ENCODE results near the gene MTA2.

Gene MTA2

DNA sequence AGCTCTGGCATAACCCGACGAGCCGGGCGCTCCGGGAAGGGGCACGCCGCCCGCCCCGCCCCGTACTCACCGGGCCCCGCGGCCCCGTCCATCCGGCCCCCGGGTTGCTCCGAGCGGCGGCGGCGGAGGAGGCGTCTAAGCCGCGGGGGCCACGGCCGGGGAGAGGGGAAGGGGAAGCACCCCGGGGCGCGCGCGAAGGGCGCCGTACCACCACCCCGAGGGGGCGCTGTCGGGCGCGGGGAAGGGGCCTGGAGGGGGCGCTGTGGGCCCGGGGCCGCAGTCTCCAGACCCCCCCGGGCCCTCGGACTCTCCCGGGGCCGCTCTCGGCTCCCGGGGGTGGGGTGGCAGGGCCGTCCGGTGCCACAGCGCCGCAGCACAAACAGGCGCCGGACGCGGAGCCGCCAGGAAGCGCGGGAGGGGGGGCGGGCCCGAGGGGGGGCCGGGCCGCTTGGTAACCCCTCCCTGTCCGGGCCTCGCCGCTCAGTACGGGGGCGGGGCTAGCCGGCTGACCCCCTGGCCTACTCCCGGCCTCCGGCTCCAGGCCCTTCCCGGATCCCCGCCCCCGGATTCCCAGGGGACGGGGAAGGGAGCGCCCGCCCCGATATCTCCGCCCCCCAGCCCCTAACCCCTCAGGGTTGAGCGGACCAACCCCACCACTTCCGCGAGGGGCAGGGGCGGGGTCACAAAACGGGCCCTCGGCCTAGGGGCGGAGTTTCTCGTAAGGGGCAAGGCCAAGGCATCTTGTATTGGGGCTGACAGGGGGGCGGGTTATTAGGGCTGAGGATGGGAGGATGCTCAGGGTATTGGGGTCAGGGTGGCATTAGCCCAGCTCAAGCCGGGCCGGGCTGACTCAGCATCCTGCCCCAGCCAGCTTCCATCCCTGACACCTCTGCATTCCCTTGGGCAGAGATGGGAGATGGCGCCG lies 11.0 kb upstream of the MTA2 start, which contains the start of the genes EML3 and ROM1:
TSS of gene EML3 (minus strand) at position 410 of the 925 bp plus-strand sequence. CDS start at position 92, 318 bp downstream.
TSS of gene ROM1 (plus strand) at position 892 of the 925 bp plus-strand sequence. CDS start at position 917, 25 bp downstream.
- peak; percentile 80 for DNase-seq (ENCODE audit: low read depth in 2 of 2)

DNA sequence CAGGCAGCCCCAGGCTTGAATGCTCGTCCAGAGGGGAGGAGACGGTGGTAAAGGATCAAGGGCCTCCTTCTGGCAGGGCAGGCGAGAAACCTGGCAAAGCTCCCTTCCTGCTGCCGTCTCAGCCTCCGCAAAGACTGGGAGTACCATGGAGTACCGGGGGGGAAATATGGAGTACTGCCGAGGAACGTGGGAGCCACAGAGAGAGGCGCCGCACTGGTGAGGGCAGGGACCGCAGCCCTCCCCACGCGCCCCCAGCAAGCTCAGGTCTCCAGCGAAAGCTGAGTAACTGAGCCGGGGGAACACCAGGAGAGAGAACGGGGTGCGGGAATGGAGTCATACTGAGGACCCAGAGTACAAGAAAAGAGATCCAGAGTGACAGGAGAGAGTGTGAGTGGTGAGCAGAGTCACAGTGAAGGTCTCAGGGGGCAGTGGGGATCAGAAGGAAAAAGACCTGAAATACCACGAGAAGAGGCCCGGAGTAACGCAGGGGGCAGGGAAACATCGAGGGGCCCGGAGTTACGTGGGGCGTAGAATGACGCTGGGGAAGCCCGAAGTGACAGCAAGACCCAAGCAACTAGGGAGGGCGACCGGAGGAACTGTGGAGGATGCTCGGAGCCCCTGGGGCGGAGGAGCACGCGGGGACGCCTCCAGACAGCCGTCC lies 10.2 kb upstream of the MTA2 start:
- peak in 1 of 2 donors; percentile 44 for DNase-seq (ENCODE audit: low read depth in 2 of 2)

DNA sequence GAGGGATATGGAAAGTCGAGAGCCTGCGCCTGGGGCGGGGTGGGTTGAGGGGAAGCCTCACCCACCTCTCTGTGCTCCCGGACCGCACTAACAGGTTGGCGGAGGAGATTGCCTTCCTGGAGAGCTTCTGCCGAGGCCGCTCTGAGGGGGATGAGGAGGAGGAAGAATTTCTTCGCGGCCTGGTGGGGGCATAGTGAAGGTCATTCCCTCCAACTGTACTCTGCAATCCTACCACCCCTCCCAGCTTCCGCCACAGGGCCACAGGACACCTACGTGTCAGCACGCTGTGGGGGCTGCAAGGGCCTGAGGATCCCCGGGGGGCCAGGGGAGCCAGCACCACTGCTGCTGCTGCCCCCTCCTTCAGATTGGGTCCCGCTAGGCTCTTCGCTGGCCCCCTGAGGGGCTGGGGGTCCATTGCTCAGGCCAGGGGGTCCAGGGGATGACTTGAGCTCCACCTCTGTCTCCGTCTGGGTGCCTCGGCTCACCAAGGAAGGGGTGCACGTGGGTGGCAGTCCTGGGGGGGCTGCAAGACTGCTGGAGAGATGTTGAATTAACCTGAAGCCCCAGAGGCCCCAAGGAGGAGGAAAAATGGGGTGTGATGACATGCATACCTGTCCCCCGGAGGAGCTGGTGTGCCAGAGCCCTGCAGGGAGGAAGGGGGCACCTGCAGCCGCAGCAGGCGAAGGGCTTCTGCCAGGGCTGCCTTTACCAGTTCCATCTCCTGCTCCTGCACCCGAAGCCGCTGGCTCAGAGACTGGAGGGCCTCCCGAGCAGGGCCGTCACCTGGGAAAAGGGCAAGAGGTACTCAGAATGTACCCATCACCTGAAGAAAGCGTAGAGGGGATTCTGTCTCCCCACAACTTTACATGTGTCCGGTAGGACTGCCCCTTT lies 9.4 kb upstream of the MTA2 start:
- DNase-seq (ENCODE audit: low read depth in 2 of 2), result no peak

- DNase-seq (ENCODE audit: low read depth in 2 of 2), result no peak
Observed at GRCh38 chr11:62610403-62610802, 8.7 kb upstream of the MTA2 start.

DNA sequence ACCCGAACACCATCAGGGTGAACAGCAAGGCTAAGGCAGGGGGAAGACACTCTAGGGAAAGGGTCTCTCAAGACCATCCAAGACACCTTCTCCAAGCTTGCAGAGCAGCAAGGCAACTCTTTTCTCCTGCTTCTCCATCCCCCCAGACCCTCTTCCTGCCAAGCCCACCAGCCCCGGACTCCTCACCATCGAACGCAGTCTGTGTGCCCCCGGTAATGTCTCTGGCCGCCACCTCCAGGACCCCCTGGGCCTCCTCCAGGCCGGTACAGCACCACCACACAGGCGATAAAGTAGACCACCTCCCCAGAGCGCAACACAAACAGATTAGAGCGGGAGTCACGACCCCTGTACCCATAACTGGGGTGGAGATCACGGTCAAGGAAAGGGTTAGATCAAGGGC lies 7.1 kb upstream of the MTA2 start:
- no peak for DNase-seq (ENCODE audit: low read depth in 2 of 2)

DNA sequence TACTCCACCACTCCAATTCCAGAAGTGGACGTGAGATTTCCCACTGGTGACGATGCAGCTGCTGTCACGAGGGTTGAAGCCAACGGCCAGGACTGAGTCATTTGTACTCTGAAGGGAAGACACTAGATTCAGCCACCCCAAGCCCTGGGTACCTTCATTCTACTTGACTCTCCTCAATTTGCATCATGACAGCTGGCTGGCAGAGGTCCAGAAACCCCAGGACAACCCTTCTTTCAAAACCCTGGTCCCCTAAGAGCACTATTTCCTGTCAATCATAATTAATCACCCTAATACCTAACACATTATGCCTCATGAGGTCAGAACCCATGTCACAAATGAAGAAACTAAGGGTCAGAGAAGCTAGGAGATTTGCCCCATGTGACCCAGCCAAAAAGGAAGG lies 6.0 kb upstream of the MTA2 start:
- no peak for DNase-seq (ENCODE audit: low read depth in 2 of 2)

DNA sequence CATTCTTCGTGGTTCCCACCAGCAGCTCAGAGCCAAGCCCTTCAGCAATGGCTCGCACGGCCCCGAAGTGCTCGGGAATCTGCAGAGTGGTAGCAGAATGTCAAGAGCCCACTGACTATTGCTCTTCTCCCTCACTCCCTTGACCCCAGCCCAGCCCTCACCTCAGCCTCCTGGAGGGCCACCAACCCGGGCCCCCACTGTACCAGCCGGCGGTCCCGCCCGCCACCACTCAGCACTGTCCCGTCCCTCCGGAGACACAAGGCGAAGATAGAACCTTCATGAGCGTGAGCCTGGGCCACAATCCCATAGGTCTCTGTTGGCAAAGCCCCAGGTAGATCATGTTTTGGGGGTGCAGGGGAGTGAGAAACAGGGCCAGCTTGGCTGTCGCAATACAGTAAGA lies 4.2 kb upstream of the MTA2 start:
- no peak for DNase-seq (ENCODE audit: low read depth in 2 of 2)

- no peak for DNase-seq (ENCODE audit: low read depth in 2 of 2)
Observed at GRCh38 chr11:62605467-62605866, 3.8 kb upstream of the MTA2 start.

DNA sequence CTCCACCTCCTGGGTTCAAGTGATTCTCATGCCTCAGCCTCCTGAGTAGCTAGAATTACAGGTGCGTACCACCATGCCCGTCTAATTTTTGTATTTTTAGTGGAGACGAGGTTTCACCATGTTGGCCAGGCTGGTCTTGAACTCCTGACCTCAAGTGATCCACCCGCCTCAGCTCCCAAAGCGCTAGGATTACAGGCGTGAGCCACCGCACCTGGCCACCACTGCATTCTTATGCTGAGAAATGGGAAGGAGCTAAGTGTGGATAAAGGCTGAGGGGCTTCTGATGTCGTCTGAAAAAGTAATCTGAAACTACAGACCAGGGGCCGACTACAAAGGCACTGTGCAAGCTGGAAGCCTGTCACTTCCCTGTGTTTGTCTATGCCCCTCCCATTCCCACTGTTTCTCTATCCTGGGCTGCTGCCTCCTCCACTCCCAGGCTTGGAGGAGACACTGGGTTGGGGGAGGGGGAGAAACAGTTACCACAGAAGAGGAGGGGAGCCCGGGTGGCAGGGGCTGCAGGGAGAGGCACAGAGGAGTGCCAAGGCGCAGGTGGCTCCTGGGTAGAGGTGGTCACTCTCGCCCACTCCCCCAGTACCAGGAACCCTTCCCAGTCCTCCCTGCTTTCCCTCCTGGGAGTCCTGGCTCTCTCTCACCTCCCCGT lies 2.9 kb upstream of the MTA2 start:
- DNase-seq (ENCODE audit: low read depth in 2 of 2), result no peak

GRCh38 chr11:62603776-62604299 lies 2.2 kb upstream of the MTA2 start:
- DNase-seq (ENCODE audit: low read depth in 2 of 2), result no peak

GRCh38 chr11:62603072-62603408 lies 1.4 kb upstream of the MTA2 start:
- no peak for DNase-seq (ENCODE audit: low read depth in 2 of 2)

- peak in 1 of 2 donors; percentile 27 for DNase-seq (ENCODE audit: low read depth in 2 of 2)
Observed at GRCh38 chr11:62602141-62603071, 741 bp upstream of the MTA2 start.

DNA sequence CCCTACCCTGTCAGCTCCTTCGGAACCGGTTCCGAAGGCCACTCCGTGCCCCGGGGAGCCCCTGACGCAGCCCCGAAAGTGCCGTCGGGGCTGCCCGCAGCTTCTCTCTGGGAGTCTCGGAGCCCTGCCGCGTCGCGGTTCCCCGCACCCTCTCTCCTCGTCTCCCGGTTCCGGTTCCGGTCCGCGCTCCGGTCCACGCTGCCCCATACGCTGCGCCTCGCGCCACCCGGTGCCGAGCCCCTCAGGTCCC lies 618 bp downstream of the MTA2 start:
- DNase-seq (ENCODE audit: low read depth in 2 of 2), result peak in 1 of 2 donors; percentile 28

- DNase-seq (ENCODE audit: low read depth in 2 of 2), result no peak
Observed at GRCh38 chr11:62600367-62601121, 1.1 kb downstream of the MTA2 start.

- no peak for DNase-seq (ENCODE audit: low read depth in 2 of 2)
Observed at GRCh38 chr11:62599901-62600300, 1.8 kb downstream of the MTA2 start.

GRCh38 chr11:62599069-62599696 lies 2.5 kb downstream of the MTA2 start:
- DNase-seq (ENCODE audit: low read depth in 2 of 2), result peak; percentile 94 to 96

- DNase-seq (ENCODE audit: low read depth in 2 of 2), result no peak
Observed at GRCh38 chr11:62595124-62595523, 6.5 kb downstream of the MTA2 start.

- peak; percentile 57 to 58 for DNase-seq (ENCODE audit: low read depth in 2 of 2)
Observed at GRCh38 chr11:62593434-62594044, 8.1 kb downstream of the MTA2 start.

DNA sequence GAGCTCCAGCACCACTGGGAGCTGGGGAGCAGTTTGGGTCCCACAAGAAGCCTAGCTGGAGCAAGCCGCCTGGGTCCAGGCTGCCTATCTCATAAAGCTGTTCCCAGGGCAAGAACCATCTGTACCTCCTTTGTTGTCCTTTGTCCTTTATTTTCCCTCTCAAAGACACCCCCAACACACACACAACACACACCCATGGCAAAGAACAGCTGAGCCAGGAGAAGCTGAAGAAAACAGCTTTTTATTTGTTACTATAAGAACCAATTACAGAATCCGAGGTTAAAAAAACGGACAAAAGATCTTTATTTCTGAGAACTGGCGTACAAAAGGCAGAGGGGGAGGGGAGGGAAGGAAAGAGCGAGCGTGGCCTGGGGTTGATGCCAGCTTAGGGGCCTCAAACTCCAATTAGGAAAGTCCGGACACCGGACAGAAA lies 8.7 kb downstream of the MTA2 start:
- no peak for DNase-seq (ENCODE audit: low read depth in 2 of 2)
